ENCODE measurements around the gene SMARCC1. TPM values are rescaled to one million over a fixed set of nuclear protein-coding genes. Genes with fewer than 3 reads are reported as not detected.

The SMARCC1 gene
- 19.1 and 27.7 TPM in 2 replicates for total RNA-seq

GRCh38 chr3:47781685-47782445, at the start of gene SMARCC1:
Gene SMARCC1 (minus strand): TSS chr3:47781893. CDS start chr3:47781797, 96 bp downstream.

DNA sequence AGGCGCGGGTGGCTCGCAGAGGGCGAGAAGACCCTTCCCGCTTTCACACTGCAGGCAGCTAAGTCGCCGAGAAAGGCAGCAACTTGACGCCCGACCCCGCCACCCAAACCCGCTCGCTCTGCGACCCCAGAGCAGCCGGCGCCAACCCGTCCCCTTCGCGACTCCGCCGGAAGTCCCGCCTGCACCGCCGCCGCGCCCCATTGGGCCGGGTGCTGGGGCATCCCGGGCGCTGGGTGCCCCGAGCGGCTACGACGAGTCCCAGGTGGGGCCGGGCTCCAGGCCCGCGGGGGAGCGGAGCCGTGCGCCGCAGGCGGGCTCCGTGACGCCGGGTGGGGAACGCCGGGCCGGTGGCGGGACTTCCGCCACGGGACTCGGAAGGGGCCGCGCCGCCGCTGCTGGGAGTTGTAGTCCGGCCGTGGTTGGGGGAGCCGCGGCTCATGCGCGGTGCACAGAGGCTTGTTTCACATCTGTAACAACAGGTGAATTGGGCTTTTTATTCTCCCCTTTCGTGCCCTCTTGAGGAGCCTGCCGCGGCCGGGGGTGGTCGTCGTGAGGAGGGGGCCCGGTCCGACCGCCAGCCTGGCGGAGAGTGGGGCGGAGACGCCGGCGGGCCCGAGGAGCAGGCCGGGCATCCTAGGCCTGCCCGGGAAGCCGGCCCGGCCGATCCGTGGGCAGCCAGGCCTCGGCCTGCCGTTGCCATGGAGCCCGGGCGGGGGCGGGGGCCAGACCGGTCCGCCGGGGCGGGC, 21.2 kb upstream of the SMARCC1 start, which contains the start of gene DHX30:
TSS of gene DHX30 (plus strand) at position 405 of the 746 bp plus-strand sequence. CDS start 7,546 bp downstream, outside the sequence.

GRCh38 chr3:47578691-47579632, 202.7 kb downstream of the SMARCC1 start, which contains the start of gene CSPG5:
Gene CSPG5 (minus strand): TSS chr3:47578865. CDS start chr3:47578693, 172 bp downstream.

Other genes starting within 250 kb of the SMARCC1 start
- gene CSPG5, start 203.0 kb downstream of the SMARCC1 start, total RNA-seq, result 0.18 and 0.28 TPM in 2 replicates
- gene DHX30, start 21.2 kb upstream of the SMARCC1 start, total RNA-seq, result 41.2 and 54.5 TPM in 2 replicates
- gene MAP4, start 234.5 kb upstream of the SMARCC1 start, total RNA-seq, result 56.8 and 65.8 TPM in 2 replicates